ENCODE data around the gene JADE3. TPM values are rescaled to one million over a fixed set of nuclear protein-coding genes. Genes with fewer than 3 reads are reported as not detected.

Gene JADE3
- total RNA-seq, 1 experiment from 2014 or later = 48.5 TPM

DNA sequence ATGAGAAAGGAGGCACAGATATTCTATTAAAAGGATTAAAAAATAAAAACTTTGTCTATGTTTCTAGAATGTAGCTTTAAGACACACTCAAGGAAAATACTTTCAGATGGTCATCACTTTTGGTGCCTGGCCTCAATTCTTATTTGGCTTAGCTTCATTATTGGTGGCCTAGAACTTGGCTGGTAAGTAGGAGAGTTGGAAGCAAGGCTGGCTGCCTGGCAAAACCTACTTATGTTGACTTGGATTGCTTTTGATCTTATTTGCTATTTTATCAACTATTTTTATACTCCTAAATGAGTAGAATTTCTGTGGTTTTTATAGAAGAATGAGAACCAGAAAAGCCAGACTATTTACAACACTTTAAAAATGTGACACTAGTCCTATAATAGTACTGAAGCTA is 35.3 kb upstream of the JADE3 start:
- ChIA-PET POLR2A (ENCODE audit: low non-redundant PET) (no interaction called here), CTCF (no interaction called here)
- BruUV-seq (replicated peaks) = no TSS peak
- TF ChIP-seq, protein P1, sequence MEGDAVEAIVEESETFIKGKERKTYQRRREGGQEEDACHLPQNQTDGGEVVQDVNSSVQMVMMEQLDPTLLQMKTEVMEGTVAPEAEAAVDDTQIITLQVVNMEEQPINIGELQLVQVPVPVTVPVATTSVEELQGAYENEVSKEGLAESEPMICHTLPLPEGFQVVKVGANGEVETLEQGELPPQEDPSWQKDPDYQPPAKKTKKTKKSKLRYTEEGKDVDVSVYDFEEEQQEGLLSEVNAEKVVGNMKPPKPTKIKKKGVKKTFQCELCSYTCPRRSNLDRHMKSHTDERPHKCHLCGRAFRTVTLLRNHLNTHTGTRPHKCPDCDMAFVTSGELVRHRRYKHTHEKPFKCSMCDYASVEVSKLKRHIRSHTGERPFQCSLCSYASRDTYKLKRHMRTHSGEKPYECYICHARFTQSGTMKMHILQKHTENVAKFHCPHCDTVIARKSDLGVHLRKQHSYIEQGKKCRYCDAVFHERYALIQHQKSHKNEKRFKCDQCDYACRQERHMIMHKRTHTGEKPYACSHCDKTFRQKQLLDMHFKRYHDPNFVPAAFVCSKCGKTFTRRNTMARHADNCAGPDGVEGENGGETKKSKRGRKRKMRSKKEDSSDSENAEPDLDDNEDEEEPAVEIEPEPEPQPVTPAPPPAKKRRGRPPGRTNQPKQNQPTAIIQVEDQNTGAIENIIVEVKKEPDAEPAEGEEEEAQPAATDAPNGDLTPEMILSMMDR (conservative IDR thresholded peaks at IDR 0.05; ENCODE audit: low read depth, low read length) = no peak
- no peak for TF ChIP-seq EZH2 (IDR thresholded peaks at IDR 0.05; ENCODE audit: borderline replicate concordance, low read depth, low read length, poor library complexity, severe bottlenecking)
- H3K4me1 ChIP-seq (ENCODE audit: insufficient read depth, low read length, poor library complexity, severe bottlenecking) = peaks cover 8% of the 10 kb centered on the region
- no peak for DNase-seq (ENCODE audit: low spot score)
- no peak overlapping the region for H3K4me3 ChIP-seq (ENCODE audit: low read depth, low read length, poor library complexity, severe bottlenecking)
- no peak overlapping the region for H3K27ac ChIP-seq (ENCODE audit: low read depth, low read length, poor library complexity, severe bottlenecking)
- H3K9me3 ChIP-seq (ENCODE audit: low read depth, low read length, poor library complexity, severe bottlenecking) = no peaks in the 10 kb centered on the region
- no peaks in the 10 kb centered on the region for H3K36me3 ChIP-seq (ENCODE audit: insufficient read depth, low read length, poor library complexity, severe bottlenecking)
- no peaks in the 10 kb centered on the region for H3K27me3 ChIP-seq (replicated peaks; ENCODE audit: insufficient read depth, low read depth, low read length, poor library complexity)
- intact Hi-C loops (cut with micrococcal nuclease; ENCODE audit: unreplicated experiment) = no loop called here

DNA sequence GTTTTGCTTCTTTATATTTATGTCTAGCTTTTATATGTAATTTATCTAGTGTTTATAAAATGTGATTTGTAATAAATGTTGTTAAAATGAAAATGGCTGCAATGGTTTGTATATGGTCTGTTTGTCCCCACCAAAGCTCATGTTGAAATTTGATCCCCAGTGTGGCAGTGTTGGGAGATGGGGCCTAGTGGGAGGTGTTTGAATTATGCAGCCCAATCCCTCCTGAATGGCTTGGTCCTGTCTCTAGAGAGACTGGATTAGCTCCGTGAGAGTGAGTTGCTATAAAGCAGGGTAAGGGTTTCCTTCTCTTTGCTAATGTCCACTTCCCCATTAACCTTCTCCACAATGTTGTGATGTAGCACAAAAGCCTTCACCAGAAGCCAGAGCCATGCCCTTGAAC is 30.0 kb upstream of the JADE3 start:
- H3K27ac ChIP-seq (ENCODE audit: low read depth, low read length, poor library complexity, severe bottlenecking) = no peak overlapping the region

DNA sequence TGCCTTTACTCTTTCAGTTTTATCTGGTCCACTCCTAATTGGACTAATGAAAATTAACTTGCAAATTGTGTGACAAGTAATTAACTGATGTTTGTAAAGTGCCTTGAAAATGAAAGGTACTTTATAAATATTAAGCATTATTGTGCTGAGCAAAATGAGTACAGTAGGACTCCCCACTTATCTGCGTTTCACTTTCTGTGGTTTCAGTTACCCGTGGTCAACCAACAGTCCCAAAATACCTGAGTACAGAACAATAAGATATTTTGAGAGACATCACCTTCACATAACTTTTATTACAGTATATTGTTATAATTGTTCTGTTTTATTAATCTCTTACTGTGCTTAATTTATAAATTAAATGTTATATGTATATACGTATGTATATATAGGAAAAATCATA is 27.4 kb upstream of the JADE3 start:
- no peaks in the 10 kb centered on the region for H3K9me3 ChIP-seq (ENCODE audit: low read depth, low read length, poor library complexity, severe bottlenecking)
- CTCF ChIA-PET = no interaction called here

More for the DNA sequence above, 30.0 kb upstream of the JADE3 start:
- H3K4me1 ChIP-seq (ENCODE audit: insufficient read depth, low read length, poor library complexity, severe bottlenecking) = no peaks in the 10 kb centered on the region
- H3K9me3 ChIP-seq (ENCODE audit: low read depth, low read length, poor library complexity, severe bottlenecking) = no peaks in the 10 kb centered on the region
- intact Hi-C loops (cut with micrococcal nuclease; ENCODE audit: unreplicated experiment) = no loop called here
- ChIA-PET POLR2A (ENCODE audit: low non-redundant PET) (no interaction called here), CTCF (interaction anchor here (0.6 kb wide), 3 partner anchors 21 to 31 kb away, joined by 3 read pairs; no protein-coding TSS in a partner anchor)
- no peaks in the 10 kb centered on the region for H3K36me3 ChIP-seq (ENCODE audit: insufficient read depth, low read length, poor library complexity, severe bottlenecking)
- no TSS peak for BruUV-seq (replicated peaks)
- no peak overlapping the region for H3K4me3 ChIP-seq (ENCODE audit: low read depth, low read length, poor library complexity, severe bottlenecking)
- DNase-seq (ENCODE audit: low spot score) = peak; percentile 75
- TF ChIP-seq, protein P1 (conservative IDR thresholded peaks at IDR 0.05; ENCODE audit: low read depth, low read length) = no peak
- TF ChIP-seq EZH2 (IDR thresholded peaks at IDR 0.05; ENCODE audit: borderline replicate concordance, low read depth, low read length, poor library complexity, severe bottlenecking) = no peak
- no peaks in the 10 kb centered on the region for H3K27me3 ChIP-seq (replicated peaks; ENCODE audit: insufficient read depth, low read depth, low read length, poor library complexity)

More for the DNA sequence above, 27.4 kb upstream of the JADE3 start:
- TF ChIP-seq, protein P1 (conservative IDR thresholded peaks at IDR 0.05; ENCODE audit: low read depth, low read length) = no peak
- no peak for TF ChIP-seq EZH2 (IDR thresholded peaks at IDR 0.05; ENCODE audit: borderline replicate concordance, low read depth, low read length, poor library complexity, severe bottlenecking)
- POLR2A ChIA-PET (ENCODE audit: low non-redundant PET) = no interaction called here
- Histone ChIP-seq H3K4me3 (ENCODE audit: low read depth, low read length, poor library complexity, severe bottlenecking) (no peak overlapping the region), H3K27ac (ENCODE audit: low read depth, low read length, poor library complexity, severe bottlenecking) (no peak overlapping the region), H3K27me3 (replicated peaks; ENCODE audit: insufficient read depth, low read depth, low read length, poor library complexity) (no peaks in the 10 kb centered on the region), H3K36me3 (ENCODE audit: insufficient read depth, low read length, poor library complexity, severe bottlenecking) (no peaks in the 10 kb centered on the region), H3K4me1 (ENCODE audit: insufficient read depth, low read length, poor library complexity, severe bottlenecking) (no peaks in the 10 kb centered on the region)
- DNase-seq (ENCODE audit: low spot score) = no peak
- BruUV-seq (replicated peaks) = no TSS peak
- intact Hi-C loops (cut with micrococcal nuclease; ENCODE audit: unreplicated experiment) = no loop called here

All from A673 (cell line).